ENCODE results near the gene SLC26A5. TPM values are rescaled to one million over a fixed set of nuclear protein-coding genes. Genes with fewer than 3 reads are reported as not detected.
A peak's percentile ranks its signal among the peaks of the same experiment; 100 is the strongest.

SLC26A5 gene
- total and polyA plus RNA-seq, 2 of the 8 experiments (the other 6 are each of a cell fraction or from before 2014, with no cell fraction given) = 0.09 to 0.24 TPM

- H3K9me3 ChIP-seq (ENCODE audit: insufficient read depth in 2 of 2, low read depth in 1 of 2, low read length in 1 of 2) = no peaks in the 10 kb centered on the region
- no peaks in the 10 kb centered on the region for H3K27me3 ChIP-seq (replicated peaks in 1 of 4; ENCODE audit: control insufficient read depth in 3 of 4, extremely low read depth in 1 of 4, insufficient read depth in 3 of 4, low read length in 3 of 4)
- no peak overlapping the region for H4K91ac ChIP-seq (replicated peaks; ENCODE audit: insufficient read length, low read length)
- no peak overlapping the region for H2AFZ ChIP-seq (ENCODE audit: low read length)
- H3K27ac ChIP-seq (ENCODE audit: low read depth, low read length) = peak overlapping the region; percentile 72
- H3K56ac ChIP-seq (replicated peaks; ENCODE audit: insufficient read length, low read depth, low read length) = peak overlapping the region; percentile 66
- peaks cover 8% of the 10 kb centered on the region for H3K23me2 ChIP-seq (ENCODE audit: low read depth, low read length)
- no peak for FAIRE-seq
- peak overlapping the region; percentile 81 to 100 for H3K4me2 ChIP-seq (ENCODE audit: insufficient read depth in 1 of 2, low read depth in 2 of 2, low read length in 2 of 2)
- peak overlapping the region; percentile 98; the same call in 1 of the 2 replicates for H4K8ac ChIP-seq (ENCODE audit: extremely low read depth, insufficient read depth, low read length)
- peaks cover 9 to 26% (median 21%) of the 10 kb centered on the region in 4 experiments for H3K36me3 ChIP-seq (ENCODE audit: control insufficient read depth in 2 of 4, insufficient read depth in 4 of 4, low read length in 3 of 4)
- peaks cover 24 to 66% of the 10 kb centered on the region in 2 experiments for H3K79me2 ChIP-seq (ENCODE audit: control insufficient read depth in 1 of 2, insufficient read depth in 2 of 2, low read length in 2 of 2)
- H3K79me1 ChIP-seq (ENCODE audit: low read depth, low read length) = peaks cover 13% of the 10 kb centered on the region; the same call in 1 of the 2 replicates
- WGBS, 2 experiments (ENCODE audit: extremely low coverage in 1 of 2, insufficient coverage in 1 of 2, insufficient read length in 1 of 2, insufficient replicate concordance in 2 of 2, low coverage in 1 of 2, low lambda C conversion rate in 2 of 2, missing lambda C conversion rate in 1 of 2) = 4% methylated on average over 26 of the region's 26 CpGs; no CpG with 5 or more reads in 1 of the 2 experiments
- POLR2A ChIA-PET (ENCODE audit: partially characterized antibody) = interaction anchor here (1.0 to 2.0 kb wide), 5 partner anchors 14 to 47 kb away, joined by 3 to 6 read pairs (median 5); partner anchors contain the start of gene PMPCB
- H3K14ac ChIP-seq (ENCODE audit: insufficient read length) = no peak overlapping the region
- H3K18ac ChIP-seq (ENCODE audit: extremely low read depth, low read length) = peak overlapping the region; percentile 76; the same call in 1 of the 2 replicates
- no peak overlapping the region for H2BK15ac ChIP-seq (ENCODE audit: low read length)
- TF ChIP-seq ATF2 (IDR thresholded peaks at IDR 0.05; ENCODE audit: low read length) = no peak
- no peak for TF ChIP-seq GTF2F1 (IDR thresholded peaks at IDR 0.05; ENCODE audit: borderline replicate concordance, low read depth, low read length)
- TF ChIP-seq SAP30 (IDR thresholded peaks at IDR 0.05; ENCODE audit: insufficient read depth, insufficient replicate concordance, low read length) = peak; percentile 32
- TF ChIP-seq EGR1 (IDR thresholded peaks at IDR 0.05; ENCODE audit: borderline replicate concordance, low read depth, low read length) = no peak
- TF ChIP-seq ASH2L (IDR thresholded peaks at IDR 0.05; ENCODE audit: low read length) = no peak
- no peak for TF ChIP-seq BCL11A (IDR thresholded peaks at IDR 0.05; ENCODE audit: low read depth in 2 of 2, low read length in 2 of 2)
- no peak overlapping the region; the same call in 1 of the 2 replicates for H2BK12ac ChIP-seq (ENCODE audit: low read depth, low read length)
- peak overlapping the region; percentile 82 to 98 (median 94) for H3K9ac ChIP-seq (replicated peaks in 1 of 4; ENCODE audit: extremely low read depth in 1 of 4, low read depth in 3 of 4, low read length in 3 of 4)
- H4K5ac ChIP-seq (ENCODE audit: insufficient read length, low read depth, low read length) = peak overlapping the region; percentile 81
- no peak overlapping the region for H2BK20ac ChIP-seq (ENCODE audit: low read length)
- peaks cover 0 to 8% (median 2%) of the 10 kb centered on the region in 4 experiments; a peak in 2 of 7 replicates for H3K4me1 ChIP-seq (replicated peaks in 1 of 4; ENCODE audit: control insufficient read depth in 3 of 4, insufficient read depth in 4 of 4, low read length in 3 of 4)
- no peak overlapping the region for H2AK5ac ChIP-seq (ENCODE audit: low read depth, low read length)
- DNase-seq (ENCODE audit: low read depth in 1 of 2, low spot score in 2 of 2) = no peak
- H3K4ac ChIP-seq (replicated peaks; ENCODE audit: insufficient read length, low read depth, low read length) = peak overlapping the region; percentile 57
- H3K4me3 ChIP-seq (ENCODE audit: extremely low read depth in 1 of 4, insufficient read depth in 2 of 4, low read depth in 3 of 4, low read length in 4 of 4) = peak overlapping the region; percentile 83 to 99 (median 90)
- no peak overlapping the region for H3K23ac ChIP-seq (ENCODE audit: insufficient read length)
- peak overlapping the region; percentile 66 for H2BK5ac ChIP-seq (ENCODE audit: low read depth, low read length)
- H4K20me1 ChIP-seq (replicated peaks in 1 of 2; ENCODE audit: control insufficient read depth in 1 of 2, insufficient read depth in 2 of 2, low read length in 2 of 2) = peaks cover 2% of the 10 kb centered on the region in 2 experiments
- no peak overlapping the region for H2BK120ac ChIP-seq (replicated peaks; ENCODE audit: low read depth, low read length)
- CTCF ChIA-PET (ENCODE audit: partially characterized antibody) = interaction anchor here (0.8 kb wide), 1 partner anchor 15 kb away, joined by 4 read pairs; no protein-coding TSS in a partner anchor
Observed at GRCh38 chr7:103343758-103344452, 102.1 kb downstream of the SLC26A5 start.
